C4-2B (cell line): ENCODE measurements around the gene CYTH3.

Source experiments
- CTCF ChIP-seq: fragments of 450-650 bp; conservative IDR thresholded peaks from 2 replicates; pipeline ENCODE4 v1.5.1; 2017; ENCODE audit warnings: mild to moderate bottlenecking
- ZFX ChIP-seq: fragments of 450-650 bp; IDR thresholded peaks from 2 replicates; pipeline ENCODE4 v1.6.1; 2017

- TF ChIP-seq CTCF (no peak), ZFX (no peak)
These were observed 142.3 kb downstream of the CYTH3 start for GRCh38 chr7:6130007-6130587.
